A549 treated with CpdA at 1 μM for 4 hours (cell line): ENCODE results near the gene ZNF605. TPM values are rescaled to one million over a fixed set of nuclear protein-coding genes. Genes with fewer than 3 reads are reported as not detected.

Source experiments
- total RNA-seq: library from RNA; stranded (reverse); fragments of 200-300 nt; extraction: Qiagen RNA extraction; gene quantifications from 5 replicates; pipeline ENCODE4 v1.2.3, GENCODE V29; 2022; ENCODE audit warnings: low read depth

ZNF605 gene
- 3.1 to 5.6 TPM (median 3.4 TPM) in 5 replicates for total RNA-seq

GRCh38 chr12:132956011-132956788 is at the start of gene ZNF605:
Gene ZNF605 (minus strand): TSS chr12:132956306. CDS start chr12:132945635, 10,671 bp downstream.

GRCh38 chr12:132986001-132986884 is 30.1 kb upstream of the ZNF605 start, which contains the start of gene ZNF26:
Gene ZNF26 (plus strand): TSS chr12:132986367. CDS start chr12:132986841, 474 bp downstream.

GRCh38 chr12:132887513-132888351 is 68.4 kb downstream of the ZNF605 start, which contains the start of gene CHFR:
Gene CHFR (minus strand): TSS chr12:132887605. CDS start chr12:132887328, 277 bp downstream.

Other genes starting within 250 kb of the ZNF605 start
- 39.9 to 61.3 TPM (median 58.6 TPM) in 5 replicates for gene PGAM5, start 245.5 kb downstream of the ZNF605 start, total RNA-seq
- 73.9 to 85.8 TPM (median 78.1 TPM) in 5 replicates for gene ANKLE2, start 194.5 kb downstream of the ZNF605 start, total RNA-seq
- gene GOLGA3, start 127.4 kb downstream of the ZNF605 start, total RNA-seq: 19.2 to 23.5 TPM (median 22.0 TPM) in 5 replicates
- 18.1 to 21.9 TPM (median 19.8 TPM) in 5 replicates for gene CHFR, start 68.7 kb downstream of the ZNF605 start, total RNA-seq
- gene ZNF26, start 30.1 kb upstream of the ZNF605 start, total RNA-seq: 7.1 to 11.3 TPM (median 7.4 TPM) in 5 replicates
- gene ZNF84, start 81.2 kb upstream of the ZNF605 start, total RNA-seq: 11.8 to 15.7 TPM (median 12.4 TPM) in 5 replicates
- gene ZNF140, start 124.6 kb upstream of the ZNF605 start, total RNA-seq: 9.5 to 10.3 TPM (median 9.9 TPM) in 5 replicates
- 0.38 to 0.47 TPM (median 0.43 TPM) in 5 replicates for gene ZNF891, start 174.0 kb upstream of the ZNF605 start, total RNA-seq
- gene ZNF10, start 174.3 kb upstream of the ZNF605 start, total RNA-seq: 1.4 to 2.3 TPM (median 1.8 TPM) in 5 replicates
- gene ZNF268, start 225.2 kb upstream of the ZNF605 start, total RNA-seq: 8.6 to 20.0 TPM (median 10.4 TPM) in 5 replicates